ENCODE results near the gene SACM1L.

SACM1L gene

GRCh38 chr3:45771166-45771775, 82.1 kb downstream of the SACM1L start:
- Mint-ChIP-seq H3K36me3 (ENCODE audit: low read depth) (no peaks in the 10 kb centered on the region), H3K27ac (no peak overlapping the region), H3K9me3 (peaks cover 8% of the 10 kb centered on the region), H3K4me3 (no peak overlapping the region), H3K27me3 (ENCODE audit: low read depth) (peaks cover 71% of the 10 kb centered on the region), H3K4me1 (ENCODE audit: low read depth) (peaks cover 8% of the 10 kb centered on the region)
- no peak for DNase-seq (ENCODE audit: low spot score)

- no peaks in the 10 kb centered on the region for H3K36me3 Mint-ChIP-seq (ENCODE audit: low read depth)
- H3K4me3 Mint-ChIP-seq, result no peak overlapping the region
- peaks cover 8% of the 10 kb centered on the region for H3K4me1 Mint-ChIP-seq (ENCODE audit: low read depth)
- H3K27ac Mint-ChIP-seq, result no peak overlapping the region
- H3K27me3 Mint-ChIP-seq (ENCODE audit: low read depth), result peaks cover 68% of the 10 kb centered on the region
- peaks cover 8% of the 10 kb centered on the region for H3K9me3 Mint-ChIP-seq
- no peak for DNase-seq (ENCODE audit: low spot score)
Observed at GRCh38 chr3:45771831-45772230, 82.6 kb downstream of the SACM1L start.

GRCh38 chr3:45772341-45773035, 83.3 kb downstream of the SACM1L start:
- no peak overlapping the region for H3K27ac Mint-ChIP-seq
- H3K4me1 Mint-ChIP-seq (ENCODE audit: low read depth), result peaks cover 8% of the 10 kb centered on the region
- no peak overlapping the region for H3K4me3 Mint-ChIP-seq
- DNase-seq (ENCODE audit: low spot score), result no peak
- no peaks in the 10 kb centered on the region for H3K36me3 Mint-ChIP-seq (ENCODE audit: low read depth)
- H3K9me3 Mint-ChIP-seq, result peaks cover 2% of the 10 kb centered on the region
- H3K27me3 Mint-ChIP-seq (ENCODE audit: low read depth), result peaks cover 63% of the 10 kb centered on the region

GRCh38 chr3:45773072-45773471, 83.9 kb downstream of the SACM1L start:
- H3K27ac Mint-ChIP-seq, result no peak overlapping the region
- H3K4me1 Mint-ChIP-seq (ENCODE audit: low read depth), result peaks cover 8% of the 10 kb centered on the region
- peaks cover 61% of the 10 kb centered on the region for H3K27me3 Mint-ChIP-seq (ENCODE audit: low read depth)
- no peaks in the 10 kb centered on the region for H3K36me3 Mint-ChIP-seq (ENCODE audit: low read depth)
- DNase-seq (ENCODE audit: low spot score), result no peak
- no peaks in the 10 kb centered on the region for H3K9me3 Mint-ChIP-seq
- H3K4me3 Mint-ChIP-seq, result no peak overlapping the region

- no peaks in the 10 kb centered on the region for H3K9me3 Mint-ChIP-seq
- no peak overlapping the region for H3K4me3 Mint-ChIP-seq
- H3K27me3 Mint-ChIP-seq (ENCODE audit: low read depth), result peaks cover 55% of the 10 kb centered on the region
- peaks cover 8% of the 10 kb centered on the region for H3K4me1 Mint-ChIP-seq (ENCODE audit: low read depth)
- H3K36me3 Mint-ChIP-seq (ENCODE audit: low read depth), result no peaks in the 10 kb centered on the region
- DNase-seq (ENCODE audit: low spot score), result no peak
- no peak overlapping the region for H3K27ac Mint-ChIP-seq
Observed at GRCh38 chr3:45773714-45774449, 84.7 kb downstream of the SACM1L start.

GRCh38 chr3:45774581-45775521, 85.7 kb downstream of the SACM1L start:
- Mint-ChIP-seq H3K27me3 (ENCODE audit: low read depth) (peaks cover 46% of the 10 kb centered on the region), H3K4me1 (ENCODE audit: low read depth) (peaks cover 8% of the 10 kb centered on the region), H3K27ac (no peak overlapping the region), H3K36me3 (ENCODE audit: low read depth) (no peaks in the 10 kb centered on the region), H3K9me3 (no peaks in the 10 kb centered on the region), H3K4me3 (no peak overlapping the region)
- no peak for DNase-seq (ENCODE audit: low spot score)

GRCh38 chr3:45775571-45776300, 86.5 kb downstream of the SACM1L start:
- H3K27ac Mint-ChIP-seq, result no peak overlapping the region
- H3K36me3 Mint-ChIP-seq (ENCODE audit: low read depth), result no peaks in the 10 kb centered on the region
- no peak overlapping the region for H3K4me3 Mint-ChIP-seq
- H3K9me3 Mint-ChIP-seq, result no peaks in the 10 kb centered on the region
- H3K4me1 Mint-ChIP-seq (ENCODE audit: low read depth), result peaks cover 8% of the 10 kb centered on the region
- DNase-seq (ENCODE audit: low spot score), result no peak
- H3K27me3 Mint-ChIP-seq (ENCODE audit: low read depth), result peaks cover 37% of the 10 kb centered on the region

- no peak for DNase-seq (ENCODE audit: low spot score)
- Mint-ChIP-seq H3K9me3 (no peaks in the 10 kb centered on the region), H3K4me1 (ENCODE audit: low read depth) (peaks cover 8% of the 10 kb centered on the region), H3K4me3 (no peak overlapping the region), H3K36me3 (ENCODE audit: low read depth) (no peaks in the 10 kb centered on the region), H3K27me3 (ENCODE audit: low read depth) (peaks cover 32% of the 10 kb centered on the region), H3K27ac (no peak overlapping the region)
Observed at GRCh38 chr3:45776301-45776595, 87.1 kb downstream of the SACM1L start.

GRCh38 chr3:45776611-45777010, 87.4 kb downstream of the SACM1L start:
- Mint-ChIP-seq H3K9me3 (no peaks in the 10 kb centered on the region), H3K27ac (no peak overlapping the region), H3K4me3 (no peak overlapping the region), H3K27me3 (ENCODE audit: low read depth) (peaks cover 30% of the 10 kb centered on the region), H3K4me1 (ENCODE audit: low read depth) (peaks cover 8% of the 10 kb centered on the region), H3K36me3 (ENCODE audit: low read depth) (no peaks in the 10 kb centered on the region)
- no peak for DNase-seq (ENCODE audit: low spot score)

GRCh38 chr3:45777111-45777745, 88.0 kb downstream of the SACM1L start:
- Mint-ChIP-seq H3K27ac (no peak overlapping the region), H3K27me3 (ENCODE audit: low read depth) (peaks cover 26% of the 10 kb centered on the region), H3K4me1 (ENCODE audit: low read depth) (peaks cover 8% of the 10 kb centered on the region), H3K9me3 (no peaks in the 10 kb centered on the region), H3K4me3 (no peak overlapping the region), H3K36me3 (ENCODE audit: low read depth) (no peaks in the 10 kb centered on the region)
- no peak for DNase-seq (ENCODE audit: low spot score)

- no peak for DNase-seq (ENCODE audit: low spot score)
- peaks cover 20% of the 10 kb centered on the region for H3K27me3 Mint-ChIP-seq (ENCODE audit: low read depth)
Observed at GRCh38 chr3:45777746-45778386, 88.7 kb downstream of the SACM1L start.

GRCh38 chr3:45778761-45779201, 89.6 kb downstream of the SACM1L start:
- Mint-ChIP-seq H3K9me3 (no peaks in the 10 kb centered on the region), H3K36me3 (ENCODE audit: low read depth) (no peaks in the 10 kb centered on the region), H3K4me1 (ENCODE audit: low read depth) (no peaks in the 10 kb centered on the region), H3K4me3 (no peak overlapping the region), H3K27ac (no peak overlapping the region), H3K27me3 (ENCODE audit: low read depth) (peaks cover 16% of the 10 kb centered on the region)
- no peak for DNase-seq (ENCODE audit: low spot score)

More at GRCh38 chr3:45777746-45778386, 88.7 kb downstream of the SACM1L start:
- H3K4me3 Mint-ChIP-seq, result no peak overlapping the region
- no peak overlapping the region for H3K27ac Mint-ChIP-seq
- H3K9me3 Mint-ChIP-seq, result no peaks in the 10 kb centered on the region
- H3K36me3 Mint-ChIP-seq (ENCODE audit: low read depth), result no peaks in the 10 kb centered on the region
- H3K4me1 Mint-ChIP-seq (ENCODE audit: low read depth), result peaks cover 3% of the 10 kb centered on the region

All from T-helper 2 cell treated with Interferon-gamma antibody and Interleukin-4, amounts not matched to agents 5 μg/mL and 100 μg/mL, for 36 hours (primary cell).